ENCODE results near the gene ITGA3.
A peak's percentile ranks its signal among the peaks of the same experiment; 100 is the strongest.

ITGA3 gene

GRCh38 chr17:50079334-50080095, 23.6 kb downstream of the ITGA3 start:
- intact Hi-C loops (cut with DNase I; ENCODE audit: low total_unique reads): no loop called here
- Histone ChIP-seq H3K4me1 (peaks cover 0 to 17% (median 14%) of the 10 kb centered on the region in 4 donors), H3K4me3 (no peak overlapping the region), H3K9me3 (no peaks in the 10 kb centered on the region), H3K27ac (peak overlapping the region; percentile 61 to 75), H3K27me3 (no peaks in the 10 kb centered on the region), H3K36me3 (peaks cover 82 to 95% (median 85%) of the 10 kb centered on the region in 3 donors)
- peak in 1 of 2 donors; percentile 83 for DNase-seq
- peak; percentile 83 to 88 for TF ChIP-seq CTCF (IDR thresholded peaks at IDR 0.05)

- H3K27me3 ChIP-seq: no peaks in the 10 kb centered on the region
- no peak for TF ChIP-seq CTCF (IDR thresholded peaks at IDR 0.05)
- no peak overlapping the region for H3K4me3 ChIP-seq
- no peaks in the 10 kb centered on the region for H3K9me3 ChIP-seq
- peak overlapping the region; percentile 61 to 75 for H3K27ac ChIP-seq
- H3K4me1 ChIP-seq: peaks cover 0 to 17% (median 14%) of the 10 kb centered on the region in 4 donors
- peaks cover 78 to 95% (median 80%) of the 10 kb centered on the region in 3 donors for H3K36me3 ChIP-seq
- DNase-seq: no peak
- intact Hi-C loops (cut with DNase I; ENCODE audit: low total_unique reads): no loop called here
Observed at GRCh38 chr17:50080096-50080480, 24.2 kb downstream of the ITGA3 start.

GRCh38 chr17:50080827-50081226, 24.9 kb downstream of the ITGA3 start:
- H3K36me3 ChIP-seq: peaks cover 70 to 89% (median 73%) of the 10 kb centered on the region in 3 donors

GRCh38 chr17:50081757-50082156, 25.8 kb downstream of the ITGA3 start:
- Histone ChIP-seq H3K27me3 (no peaks in the 10 kb centered on the region), H3K4me1 (peaks cover 0 to 17% (median 14%) of the 10 kb centered on the region in 4 donors), H3K4me3 (no peak overlapping the region), H3K36me3 (peaks cover 61 to 80% (median 64%) of the 10 kb centered on the region in 3 donors), H3K9me3 (no peaks in the 10 kb centered on the region), H3K27ac (no peak overlapping the region)
- TF ChIP-seq CTCF (IDR thresholded peaks at IDR 0.05): no peak
- no peak for DNase-seq
- intact Hi-C loops (cut with DNase I; ENCODE audit: low total_unique reads): no loop called here

More at GRCh38 chr17:50080827-50081226, 24.9 kb downstream of the ITGA3 start:
- H3K4me1 ChIP-seq: peaks cover 0 to 17% (median 14%) of the 10 kb centered on the region in 4 donors
- no peaks in the 10 kb centered on the region for H3K27me3 ChIP-seq
- intact Hi-C loops (cut with DNase I; ENCODE audit: low total_unique reads): no loop called here
- no peak overlapping the region for H3K4me3 ChIP-seq
- H3K9me3 ChIP-seq: no peaks in the 10 kb centered on the region
- no peak for TF ChIP-seq CTCF (IDR thresholded peaks at IDR 0.05)
- DNase-seq: no peak
- peak overlapping the region; percentile 61 to 75 for H3K27ac ChIP-seq

- no peaks in the 10 kb centered on the region for H3K9me3 ChIP-seq
- H3K27ac ChIP-seq: peak overlapping the region; percentile 10 to 37
- intact Hi-C loops (cut with DNase I; ENCODE audit: low total_unique reads): loop anchor here (2.0 kb wide), 1 partner anchor 61 kb away; no protein-coding TSS in a partner anchor
- TF ChIP-seq CTCF (IDR thresholded peaks at IDR 0.05): peak; percentile 94 to 95
- peaks cover 38 to 61% (median 43%) of the 10 kb centered on the region in 3 donors for H3K36me3 ChIP-seq
- H3K4me3 ChIP-seq: no peak overlapping the region
- no peaks in the 10 kb centered on the region for H3K27me3 ChIP-seq
- no peaks in the 10 kb centered on the region for H3K4me1 ChIP-seq
- peak; percentile 62 to 81 for DNase-seq
Observed at GRCh38 chr17:50087246-50087911, 31.5 kb downstream of the ITGA3 start.

Data from tibial artery (tissue), 4 donors.